ENCODE results near the gene STEAP1B.

The STEAP1B gene

GRCh38 chr7:22397981-22398380, 102.0 kb downstream of the STEAP1B start:
- no peak for DNase-seq

GRCh38 chr7:22395222-22395621, 104.8 kb downstream of the STEAP1B start:
- no peak for DNase-seq

GRCh38 chr7:22394739-22395138, 105.2 kb downstream of the STEAP1B start:
- no peak for DNase-seq

- no peak for DNase-seq
Observed at GRCh38 chr7:22393913-22394729, 105.9 kb downstream of the STEAP1B start.

- no peak for DNase-seq
Observed at GRCh38 chr7:22390516-22390915, 109.5 kb downstream of the STEAP1B start.

GRCh38 chr7:22389892-22390291, 110.1 kb downstream of the STEAP1B start:
- no peak for DNase-seq

GRCh38 chr7:22387583-22387982, 112.4 kb downstream of the STEAP1B start:
- DNase-seq: no peak

GRCh38 chr7:22386865-22387264, 113.1 kb downstream of the STEAP1B start:
- no peak for DNase-seq

- DNase-seq: no peak
Observed at GRCh38 chr7:22386206-22386858, 113.7 kb downstream of the STEAP1B start.

GRCh38 chr7:22385326-22385725, 114.7 kb downstream of the STEAP1B start:
- DNase-seq: no peak

GRCh38 chr7:22380333-22380732, 119.7 kb downstream of the STEAP1B start:
- no peak for DNase-seq

GRCh38 chr7:22378199-22378980, 121.6 kb downstream of the STEAP1B start:
- no peak for DNase-seq

- no peak for DNase-seq
Observed at GRCh38 chr7:22377703-22378102, 122.3 kb downstream of the STEAP1B start.

GRCh38 chr7:22375359-22376048, 124.5 kb downstream of the STEAP1B start:
- no peak for DNase-seq

GRCh38 chr7:22373911-22374310, 126.1 kb downstream of the STEAP1B start:
- DNase-seq: no peak

GRCh38 chr7:22373388-22373787, 126.6 kb downstream of the STEAP1B start:
- DNase-seq: no peak

- no peak for DNase-seq
Observed at GRCh38 chr7:22372863-22373262, 127.1 kb downstream of the STEAP1B start.

- no peak for DNase-seq
Observed at GRCh38 chr7:22371878-22372277, 128.1 kb downstream of the STEAP1B start.

All from CD4-positive, alpha-beta T cell treated with Interleukin-17A for 4 hours (primary cell).